HepG2 (cell line): ENCODE results near the gene NSUN2. TPM values are rescaled to one million over a fixed set of nuclear protein-coding genes. Genes with fewer than 3 reads are reported as not detected.

Source experiments
- ATAC-seq: fragments of 200-7000 bp; cut with Tn5 transposase; 3 replicates; pipeline ENCODE4 v1.9.1; 2020; ENCODE audit warnings: mild to moderate bottlenecking, moderate library complexity
- BruUV-seq: library from RNA; stranded (reverse); fragments of 400-500 nt; replicated peaks from 2 replicates; lab custom pipeline; 2021; lab: Mats Ljungman, UMichigan
- CTCF ChIA-PET: fragments of 300-600 bp; formaldehyde crosslinking; extraction: SDS; loops from one replicate; lab custom pipeline; 2021; ENCODE audit warnings: low total read pairs, inconsistent platforms, low intra/inter-chr PET ratio; lab: Yijun Ruan, JAX
- POLR2A ChIA-PET: fragments of 350-600 bp; sonication (Branson Sonifier 250); formaldehyde crosslinking; loops from one replicate; lab custom pipeline; 2020; ENCODE audit warnings: antibody characterized with exemption, inconsistent platforms; lab: Yijun Ruan, JAX
- DNase-seq: peaks from one replicate; pipeline ENCODE4 v3.0.0-alpha.2; 2015; ENCODE audit warnings: low spot score
- FAIRE-seq: peaks from 3 replicates; lab custom pipeline; 2011; peaks lifted over from hg19 to GRCh38; lab: Jason Lieb, UNC
- H2AFZ ChIP-seq: one replicate; pipeline ENCODE4 v1.6.1; 2011; ENCODE audit warnings: low read length, inconsistent platforms
- H3K27ac ChIP-seq: fragments of 300-600 bp; 3 replicates; pipeline ENCODE4 v1.8.0; 2011; ENCODE audit warnings: mixed run types, mild to moderate bottlenecking, mixed read lengths, low read length, inconsistent platforms; ENCODE audit not compliant: insufficient read depth; ENCODE audit errors: extremely low read length
- H3K27me3 ChIP-seq, 2 experiments: fragments of 200-600 bp in 1 of 2; 2 replicates in 1 of 2; 3 replicates in 1 of 2; pipeline versions ENCODE4 v1.6.0 to v1.8.0; 2011; ENCODE audit warnings: low read length in 2 of 2, mild to moderate bottlenecking in 2 of 2, moderate library complexity in 2 of 2, inconsistent platforms in 1 of 2; ENCODE audit not compliant: insufficient read depth in 2 of 2, control insufficient read depth in 1 of 2
- H3K36me3 ChIP-seq, 2 experiments: fragments of 200-600 bp in 1 of 2; replicated peaks in 1 of 2; 2 replicates in 1 of 2; 3 replicates in 1 of 2; pipeline versions ENCODE4 v1.5.1 to v1.8.0; 2011; ENCODE audit warnings: low read length in 2 of 2, inconsistent platforms in 1 of 2; ENCODE audit not compliant: insufficient read depth in 2 of 2, control insufficient read depth in 1 of 2
- H3K4me1 ChIP-seq: 2 replicates; pipeline ENCODE4 v1.5.1; 2012; ENCODE audit warnings: low read length, inconsistent platforms; ENCODE audit not compliant: insufficient read depth
- H3K4me2 ChIP-seq: 2 replicates; pipeline ENCODE4 v1.6.0; 2011; ENCODE audit warnings: low read depth, low read length, inconsistent platforms
- H3K4me3 ChIP-seq, 3 experiments: fragments of 200-600 bp in 1 of 3; sonication (generic), shearing (Covaris generic) in 1 of 3; replicated peaks in 1 of 3; 2 replicates each; pipeline ENCODE4 v1.5.1; 2011 to 2016; ENCODE audit warnings: low read length in 3 of 3, inconsistent platforms in 2 of 3, low read depth in 2 of 3, mild to moderate bottlenecking in 2 of 3, control low read depth in 1 of 3, mixed read lengths in 1 of 3; ENCODE audit not compliant: insufficient read depth in 1 of 3
- H3K79me2 ChIP-seq: one replicate; pipeline ENCODE4 v1.6.1; 2011; ENCODE audit warnings: low read length, inconsistent platforms; ENCODE audit not compliant: insufficient read depth
- H3K9ac ChIP-seq: 2 replicates; pipeline ENCODE4 v1.6.0; 2011; ENCODE audit warnings: mild to moderate bottlenecking, low read depth, low read length, inconsistent platforms; ENCODE audit not compliant: insufficient read depth
- H3K9me3 ChIP-seq: 2 replicates; pipeline ENCODE4 v1.5.1; 2012; ENCODE audit warnings: mild to moderate bottlenecking, low read length
- H4K20me1 ChIP-seq: 2 replicates; pipeline ENCODE4 v1.6.0; 2011; ENCODE audit warnings: inconsistent platforms, mild to moderate bottlenecking, low read length, moderate library complexity; ENCODE audit not compliant: insufficient read depth
- ASH2L ChIP-seq: fragments of 300-600, 200-600 bp; sonication (generic); IDR thresholded peaks from 2 replicates; pipeline ENCODE4 v1.7.0; 2017; ENCODE audit warnings: low read depth, mild to moderate bottlenecking, moderate library complexity, mixed read lengths, low read length; ENCODE audit not compliant: insufficient read length
- CAMTA2 ChIP-seq: sonication (generic); formaldehyde crosslinking; IDR thresholded peaks from 2 replicates; pipeline ENCODE4 v1.4.0; 2020; ENCODE audit warnings: mild to moderate bottlenecking, missing genetic modification reagents, borderline replicate concordance
- ERF ChIP-seq: IDR thresholded peaks from 2 replicates; pipeline ENCODE4 v1.6.1; 2018; ENCODE audit warnings: missing biosample characterization, missing genetic modification reagents
- FLYWCH1 ChIP-seq: sonication (generic); formaldehyde crosslinking; IDR thresholded peaks from 2 replicates; pipeline ENCODE4 v1.8.1; 2023; ENCODE audit warnings: mild to moderate bottlenecking, missing genetic modification reagents
- FOXA1 ChIP-seq, 2 experiments: fragments of 450-650 bp in 1 of 2; sonication (generic) in 1 of 2; formaldehyde crosslinking in 1 of 2; IDR thresholded peaks; 2 replicates each; pipeline versions ENCODE4 v1.4.0 to v1.6.1; 2016 to 2020; ENCODE audit warnings: missing genetic modification reagents in 1 of 2
- HMG20B ChIP-seq: conservative IDR thresholded peaks from 2 replicates; pipeline ENCODE4 v1.6.1; 2016; ENCODE audit warnings: missing genetic modification reagents, missing compliant biosample characterization
- NFYB ChIP-seq: sonication (generic); formaldehyde crosslinking; IDR thresholded peaks from 2 replicates; pipeline ENCODE4 v1.4.0; 2020; ENCODE audit warnings: missing genetic modification reagents
- SMARCC2 ChIP-seq: fragments of 450-650 bp; IDR thresholded peaks from 2 replicates; pipeline ENCODE4 v1.6.1; 2017; ENCODE audit warnings: antibody characterized with exemption, mild to moderate bottlenecking
- ZNF256 ChIP-seq: sonication (generic); formaldehyde crosslinking; conservative IDR thresholded peaks from 2 replicates; pipeline ENCODE4 v1.4.0; 2020; ENCODE audit warnings: missing genetic modification reagents
- ZNF292 ChIP-seq: sonication (generic); formaldehyde crosslinking; IDR thresholded peaks from 2 replicates; pipeline ENCODE4 v1.8.1; 2022; ENCODE audit warnings: mild to moderate bottlenecking, low read depth, missing genetic modification reagents, borderline replicate concordance
- ZNF607 ChIP-seq: sonication (generic); formaldehyde crosslinking; IDR thresholded peaks from 2 replicates; pipeline ENCODE4 v1.5.1; 2020; ENCODE audit warnings: missing genetic modification reagents, mild to moderate bottlenecking, borderline replicate concordance
- ZNF766 ChIP-seq: sonication (generic); formaldehyde crosslinking; IDR thresholded peaks from 2 replicates; pipeline ENCODE4 v1.5.0; 2020; ENCODE audit warnings: missing genetic modification reagents, borderline replicate concordance
- WGBS: methylation state at CpG from one replicate; pipeline ENCODE4 v1.1.6; 2017; ENCODE audit warnings: low lambda C conversion rate; 5-methylcytosine and 5-hydroxymethylcytosine counted together
- in situ Hi-C: cut with HindIII; loops from 2 replicates; pipeline ENCODE4 v1.10.0; 2017; ENCODE audit warnings: low pct_unique_long_range_greater_than_20kb; ENCODE audit not compliant: extremely low pct_ligation_motif_present
- intact Hi-C: fragments of 100-400 bp; cut with micrococcal nuclease; formaldehyde crosslinking; loops from one replicate; pipeline ENCODE4 v1.10.0; 2022; ENCODE audit not compliant: unreplicated experiment
- polyA plus RNA-seq, 8 experiments: library from polyadenylated mRNA; depleted of rRNA in 3 of 8; stranded (reverse) in 7 of 8; unstranded in 1 of 8; fragments of >200 nt; fragmentation: Illumina TruSeq in 4 of 8; extraction: Trizol in 4 of 8; gene quantifications; 2 replicates each; pipeline versions ENCODE4 v1.2.1 to v1.2.3, GENCODE V29; 2011 to 2016; ENCODE audit warnings: low read depth in 4 of 8, missing spikeins in 1 of 8, mixed read lengths in 1 of 8; ENCODE audit not compliant: insufficient read depth in 1 of 8
- total RNA-seq, 5 experiments: library from RNA; depleted of rRNA; stranded (reverse); fragments of >200 nt; fragmentation: Illumina TruSeq; extraction: Trizol; gene quantifications; 2 replicates each; pipeline ENCODE4 v1.2.3, GENCODE V29; 2016; ENCODE audit warnings: low read depth in 1 of 5
- TF ChIP-seq, protein P1 (sequence below): sonication (generic); formaldehyde crosslinking; IDR thresholded peaks from 2 replicates; pipeline ENCODE4 v1.4.0; 2020; ENCODE audit warnings: missing genetic modification reagents

NSUN2 gene
- total and polyA plus RNA-seq, 2 of the 13 experiments (the other 11 are each of a cell fraction or from before 2014, with no cell fraction given), result 51.7 to 69.1 TPM

- no peak for TF ChIP-seq FLYWCH1
- TF ChIP-seq ZNF766, result no peak
- TF ChIP-seq CAMTA2 (CRISPR knock-in tag), result no peak
Measured at GRCh38 chr5:6637022-6637421, 4.2 kb upstream of the NSUN2 start.

GRCh38 chr5:6636293-6636692 lies 3.4 kb upstream of the NSUN2 start:
- H3K27me3 ChIP-seq, result no peaks in the 10 kb centered on the region; a peak in 1 of 5 replicates
- H3K9ac ChIP-seq, result no peak overlapping the region
- peaks cover 0 to 2% of the 10 kb centered on the region in 2 experiments; a peak in 1 of 5 replicates for H3K36me3 ChIP-seq
- ATAC-seq, result no peak
- no peak for DNase-seq
- ChIA-PET POLR2A (no interaction called here), CTCF (no interaction called here)
- H3K9me3 ChIP-seq, result no peaks in the 10 kb centered on the region
- peaks cover 42% of the 10 kb centered on the region for H3K4me1 ChIP-seq
- in situ Hi-C loops (no loop called here), intact Hi-C loops (no loop called here)
- 0 out of 2 replicates have a peak, but pooled peaks cover under 1% of the 10 kb centered on the region for H4K20me1 ChIP-seq
- WGBS, result 54% methylated on average over 5 of the region's 5 CpGs
- H3K79me2 ChIP-seq, result peaks cover 20% of the 10 kb centered on the region
- TF ChIP-seq ERF (CRISPR knock-in tag), result no peak
- no peak for TF ChIP-seq FOXA1 (IDR thresholded peaks at IDR 0.05)
- no peak for TF ChIP-seq FOXA1 (CRISPR knock-in tag; IDR thresholded peaks at IDR 0.05)
- TF ChIP-seq, protein P1, sequence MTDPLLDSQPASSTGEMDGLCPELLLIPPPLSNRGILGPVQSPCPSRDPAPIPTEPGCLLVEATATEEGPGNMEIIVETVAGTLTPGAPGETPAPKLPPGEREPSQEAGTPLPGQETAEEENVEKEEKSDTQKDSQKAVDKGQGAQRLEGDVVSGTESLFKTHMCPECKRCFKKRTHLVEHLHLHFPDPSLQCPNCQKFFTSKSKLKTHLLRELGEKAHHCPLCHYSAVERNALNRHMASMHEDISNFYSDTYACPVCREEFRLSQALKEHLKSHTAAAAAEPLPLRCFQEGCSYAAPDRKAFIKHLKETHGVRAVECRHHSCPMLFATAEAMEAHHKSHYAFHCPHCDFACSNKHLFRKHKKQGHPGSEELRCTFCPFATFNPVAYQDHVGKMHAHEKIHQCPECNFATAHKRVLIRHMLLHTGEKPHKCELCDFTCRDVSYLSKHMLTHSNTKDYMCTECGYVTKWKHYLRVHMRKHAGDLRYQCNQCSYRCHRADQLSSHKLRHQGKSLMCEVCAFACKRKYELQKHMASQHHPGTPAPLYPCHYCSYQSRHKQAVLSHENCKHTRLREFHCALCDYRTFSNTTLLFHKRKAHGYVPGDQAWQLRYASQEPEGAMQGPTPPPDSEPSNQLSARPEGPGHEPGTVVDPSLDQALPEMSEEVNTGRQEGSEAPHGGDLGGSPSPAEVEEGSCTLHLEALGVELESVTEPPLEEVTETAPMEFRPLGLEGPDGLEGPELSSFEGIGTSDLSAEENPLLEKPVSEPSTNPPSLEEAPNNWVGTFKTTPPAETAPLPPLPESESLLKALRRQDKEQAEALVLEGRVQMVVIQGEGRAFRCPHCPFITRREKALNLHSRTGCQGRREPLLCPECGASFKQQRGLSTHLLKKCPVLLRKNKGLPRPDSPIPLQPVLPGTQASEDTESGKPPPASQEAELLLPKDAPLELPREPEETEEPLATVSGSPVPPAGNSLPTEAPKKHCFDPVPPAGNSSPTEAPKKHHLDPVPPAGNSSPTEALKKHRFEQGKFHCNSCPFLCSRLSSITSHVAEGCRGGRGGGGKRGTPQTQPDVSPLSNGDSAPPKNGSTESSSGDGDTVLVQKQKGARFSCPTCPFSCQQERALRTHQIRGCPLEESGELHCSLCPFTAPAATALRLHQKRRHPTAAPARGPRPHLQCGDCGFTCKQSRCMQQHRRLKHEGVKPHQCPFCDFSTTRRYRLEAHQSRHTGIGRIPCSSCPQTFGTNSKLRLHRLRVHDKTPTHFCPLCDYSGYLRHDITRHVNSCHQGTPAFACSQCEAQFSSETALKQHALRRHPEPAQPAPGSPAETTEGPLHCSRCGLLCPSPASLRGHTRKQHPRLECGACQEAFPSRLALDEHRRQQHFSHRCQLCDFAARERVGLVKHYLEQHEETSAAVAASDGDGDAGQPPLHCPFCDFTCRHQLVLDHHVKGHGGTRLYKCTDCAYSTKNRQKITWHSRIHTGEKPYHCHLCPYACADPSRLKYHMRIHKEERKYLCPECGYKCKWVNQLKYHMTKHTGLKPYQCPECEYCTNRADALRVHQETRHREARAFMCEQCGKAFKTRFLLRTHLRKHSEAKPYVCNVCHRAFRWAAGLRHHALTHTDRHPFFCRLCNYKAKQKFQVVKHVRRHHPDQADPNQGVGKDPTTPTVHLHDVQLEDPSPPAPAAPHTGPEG (CRISPR knock-in tag), result no peak
- TF ChIP-seq ZNF607 (CRISPR knock-in tag), result no peak
- TF ChIP-seq SMARCC2, result no peak
- no peak for TF ChIP-seq HMG20B (CRISPR knock-in tag)
- no peak for TF ChIP-seq ZNF292
- no peak for TF ChIP-seq NFYB (CRISPR knock-in tag)
- no peak for TF ChIP-seq ZNF256 (CRISPR knock-in tag)
- TF ChIP-seq ASH2L, result no peak
- no peak overlapping the region for H3K4me2 ChIP-seq
- BruUV-seq, result no TSS peak
- no peak overlapping the region for H3K27ac ChIP-seq
- H3K4me3 ChIP-seq, result no peak overlapping the region
- H2AFZ ChIP-seq, result no peak overlapping the region
- FAIRE-seq, result no peak

More at GRCh38 chr5:6637022-6637421, 4.2 kb upstream of the NSUN2 start:
- no peak overlapping the region for H3K27ac ChIP-seq
- H3K36me3 ChIP-seq, result no peaks in the 10 kb centered on the region
- H3K9ac ChIP-seq, result no peak overlapping the region
- CTCF ChIA-PET, result no interaction called here
- in situ Hi-C loops (no loop called here), intact Hi-C loops (no loop called here)
- no TSS peak for BruUV-seq
- POLR2A ChIA-PET, result no interaction called here
- no peak overlapping the region for H3K4me3 ChIP-seq
- peaks cover 35% of the 10 kb centered on the region for H3K4me1 ChIP-seq
- H3K79me2 ChIP-seq, result peaks cover 12% of the 10 kb centered on the region
- H3K27me3 ChIP-seq, result no peaks in the 10 kb centered on the region; a peak in 1 of 5 replicates
- DNase-seq, result no peak
- 91% methylated on average over 5 of the region's 10 CpGs for WGBS
- no peaks in the 10 kb centered on the region for H3K9me3 ChIP-seq
- no peak overlapping the region for H2AFZ ChIP-seq
- no peaks in the 10 kb centered on the region for H4K20me1 ChIP-seq
- H3K4me2 ChIP-seq, result no peak overlapping the region
- no peak for ATAC-seq
- no peak for FAIRE-seq
